22Rv1 (cell line): ENCODE measurements around the gene FKBP9.
A peak's percentile ranks its signal among the peaks of the same experiment; 100 is the strongest.

Experiments
- H3K27ac ChIP-seq: fragments of 450-650 bp; 2 replicates; pipeline ENCODE4 v1.5.1; 2017
- CTCF ChIP-seq: fragments of 450-650 bp; IDR thresholded peaks from 2 replicates; pipeline ENCODE4 v1.5.1; 2017; ENCODE audit warnings: mild to moderate bottlenecking
- ZFX ChIP-seq: fragments of 450-650 bp; IDR thresholded peaks from 2 replicates; pipeline ENCODE4 v1.6.1; 2017; ENCODE audit warnings: antibody characterized with exemption, borderline replicate concordance

Gene FKBP9

GRCh38 chr7:33048257-33048656 is 91.0 kb downstream of the FKBP9 start:
- H3K27ac ChIP-seq = peak overlapping the region; percentile 99; the same call in 1 of the 2 replicates
- no peak for TF ChIP-seq CTCF
- TF ChIP-seq ZFX = no peak

- peak overlapping the region; percentile 99; the same call in 1 of the 2 replicates for H3K27ac ChIP-seq
- no peak for TF ChIP-seq ZFX
- no peak for TF ChIP-seq CTCF
Observed at GRCh38 chr7:33048704-33049103, 91.5 kb downstream of the FKBP9 start.

DNA sequence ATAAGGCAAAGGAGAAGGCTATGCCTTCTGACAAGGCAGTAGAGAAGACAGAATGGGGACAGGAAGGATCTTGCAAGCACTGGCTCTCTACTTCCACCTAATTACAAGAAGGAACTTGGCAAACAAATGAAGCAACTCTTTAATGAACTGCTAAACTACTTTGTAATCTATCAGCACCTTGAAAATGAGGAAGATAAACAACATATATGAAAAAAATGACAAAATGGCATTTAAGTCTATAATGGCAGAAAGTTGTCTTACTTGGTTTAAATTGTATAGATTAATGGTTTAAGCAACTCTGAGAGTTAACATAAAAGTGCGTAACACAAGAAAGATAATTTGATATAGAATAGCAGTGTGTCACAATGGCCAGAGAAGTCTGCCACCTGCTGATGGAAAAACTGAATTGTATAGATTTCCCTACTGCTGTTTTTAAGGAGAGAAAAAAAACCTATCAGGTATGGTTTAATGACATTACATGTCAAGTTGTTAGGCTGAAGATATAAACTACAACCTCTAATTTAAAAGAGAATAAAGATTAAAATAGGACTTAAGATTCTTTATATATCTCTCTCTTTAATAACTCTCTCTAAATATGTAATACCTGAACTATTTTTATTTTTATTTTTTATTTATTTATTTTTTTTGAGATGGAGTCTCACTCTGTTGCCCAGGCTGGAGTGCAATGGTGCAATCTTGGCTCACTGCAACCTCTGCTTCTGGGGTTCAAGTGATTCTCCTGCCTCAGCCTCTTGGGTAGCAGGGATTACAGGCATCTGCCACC is 93.5 kb downstream of the FKBP9 start:
- H3K27ac ChIP-seq = peak overlapping the region; percentile 66
- peak; percentile 95 for TF ChIP-seq CTCF
- no peak for TF ChIP-seq ZFX

GRCh38 chr7:33053721-33054120 is 96.5 kb downstream of the FKBP9 start:
- TF ChIP-seq ZFX (no peak), CTCF (no peak)
- H3K27ac ChIP-seq = peak overlapping the region; percentile 52; the same call in 1 of the 2 replicates

DNA sequence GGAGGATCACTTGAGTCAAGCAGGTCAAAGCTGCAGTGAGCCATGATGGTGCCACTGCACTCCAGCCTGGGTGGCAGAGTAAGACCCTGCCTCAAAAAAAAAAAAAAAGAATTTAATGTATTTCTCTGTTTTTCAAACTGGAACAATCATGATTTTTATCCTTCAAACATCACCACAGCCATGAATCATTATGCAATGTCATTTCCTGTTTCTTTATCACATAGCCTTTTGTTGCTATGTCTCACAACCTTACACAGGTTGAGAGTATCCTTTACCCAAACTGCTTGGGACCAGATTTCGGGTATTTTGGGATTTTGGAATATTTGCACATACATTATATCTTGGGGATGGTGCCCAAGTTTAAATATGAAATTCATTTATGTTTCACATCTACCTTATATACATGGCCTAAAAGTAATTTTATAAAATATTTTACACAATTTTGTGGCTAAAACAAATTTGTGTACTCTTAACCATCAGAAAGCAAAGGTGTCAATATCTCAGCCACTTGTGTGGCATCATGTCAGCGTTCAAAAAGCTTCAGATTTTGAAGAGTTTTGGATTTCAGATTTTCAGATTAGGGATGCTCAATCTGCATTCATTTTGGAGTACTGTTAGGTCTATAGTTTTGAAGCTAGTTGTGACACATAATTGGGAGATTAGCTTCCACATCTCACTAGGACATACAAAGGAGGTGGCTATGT is 97.2 kb downstream of the FKBP9 start:
- TF ChIP-seq CTCF (no peak), ZFX (no peak)
- H3K27ac ChIP-seq = peak overlapping the region; percentile 52; the same call in 1 of the 2 replicates

GRCh38 chr7:33055158-33055557 is 97.9 kb downstream of the FKBP9 start:
- no peak overlapping the region for H3K27ac ChIP-seq
- TF ChIP-seq ZFX (no peak), CTCF (no peak)
